Loucy (cell line): ENCODE results near the gene RAET1L.

Source experiments
- CTCF ChIP-seq: fragments of 200-600 bp; sonication (generic); conservative IDR thresholded peaks from 2 replicates; pipeline ENCODE4 v1.5.1; 2014; ENCODE audit warnings: mild to moderate bottlenecking, antibody characterized with exemption, low read length
- EZH2phosphoT487 ChIP-seq: fragments of 200-600 bp; IDR thresholded peaks from 2 replicates; pipeline ENCODE4 v1.6.1; 2018; ENCODE audit warnings: antibody characterized with exemption, mild to moderate bottlenecking, moderate library complexity, borderline replicate concordance

DNA sequence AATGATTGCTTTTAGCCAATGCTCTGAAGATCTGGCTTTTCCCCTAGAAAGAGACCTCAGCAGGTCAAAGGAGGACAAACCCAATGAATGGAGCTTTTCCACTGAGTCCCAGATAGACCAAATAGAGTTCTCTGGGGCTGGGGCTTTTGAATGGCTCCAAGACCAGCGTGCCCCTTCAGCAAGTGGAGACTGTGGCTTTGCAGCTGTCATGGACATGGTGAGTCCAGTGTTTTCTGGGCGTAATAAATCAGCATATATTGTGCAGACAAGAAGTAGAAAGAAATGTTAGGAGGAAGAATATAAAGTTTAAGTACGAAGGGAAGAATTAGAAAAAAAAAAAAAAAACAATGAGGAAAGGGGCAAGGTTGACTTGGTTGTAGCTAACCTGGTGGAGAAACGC is 33.5 kb downstream of the RAET1L start:
- TF ChIP-seq CTCF (no peak), EZH2phosphoT487 (no peak)
